Measurements from ENCODE around the gene C6orf89. TPM values are rescaled to one million over a fixed set of nuclear protein-coding genes. Genes with fewer than 3 reads are reported as not detected.

C6orf89 gene
- total RNA-seq, 1 experiment from 2014 or later: 11.8 TPM

DNA sequence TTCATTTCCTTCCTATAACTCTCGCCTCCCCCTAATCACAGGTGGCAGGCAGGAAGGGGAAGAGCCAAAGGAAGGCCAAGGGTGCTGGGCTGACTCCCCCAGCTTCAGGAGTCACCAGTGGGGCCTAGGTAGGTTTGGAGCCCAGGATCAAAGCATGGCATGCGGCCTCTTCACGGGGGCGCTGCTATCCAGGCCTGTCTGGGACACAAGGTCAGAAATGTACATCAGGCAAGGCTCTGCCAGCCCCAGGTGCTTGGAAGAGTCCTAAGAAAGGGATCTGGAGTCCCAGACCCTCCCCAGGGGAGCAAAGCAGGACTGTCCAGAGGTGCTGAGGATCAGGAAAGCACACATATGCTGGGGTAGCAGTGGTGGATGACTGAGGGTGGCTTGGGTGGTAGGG lies 79.2 kb downstream of the C6orf89 start:
- Histone ChIP-seq H3K79me2 (ENCODE audit: insufficient read depth, low read length) (no peaks in the 10 kb centered on the region), H3K18ac (ENCODE audit: insufficient read length, low read depth, low read length) (no peak overlapping the region), H3K4me2 (ENCODE audit: insufficient read depth, insufficient read length, low read length) (no peak overlapping the region), H4K20me1 (ENCODE audit: control insufficient read depth, insufficient read depth, insufficient read length) (no peaks in the 10 kb centered on the region), H3K79me1 (ENCODE audit: insufficient read depth, low read depth, low read length, poor library complexity, severe bottlenecking) (no peaks in the 10 kb centered on the region), H2BK12ac (ENCODE audit: insufficient read length, low read depth, low read length) (no peak overlapping the region), H3K27ac (ENCODE audit: insufficient read length, low read depth, low read length) (no peak overlapping the region), H3K14ac (ENCODE audit: insufficient read depth, low read length) (no peak overlapping the region), H3T11ph (ENCODE audit: low read length) (no peak overlapping the region), H3K23ac (ENCODE audit: insufficient read length, low read depth, low read length) (no peak overlapping the region), H3K23me2 (ENCODE audit: insufficient read length, low read depth, low read length, poor library complexity, severe bottlenecking) (no peaks in the 10 kb centered on the region), H3K4me1 (ENCODE audit: insufficient read depth, low read length) (no peaks in the 10 kb centered on the region), H2AK5ac (ENCODE audit: insufficient read length, low read length) (no peak overlapping the region), H2BK20ac (ENCODE audit: low read depth, low read length, poor library complexity, severe bottlenecking) (no peak overlapping the region), H4K91ac (ENCODE audit: insufficient read length, low read depth, low read length) (no peak overlapping the region), H4K8ac (replicated peaks; ENCODE audit: insufficient read length, low read depth, low read length) (no peak overlapping the region), H2BK5ac (ENCODE audit: insufficient read length, low read length) (no peak overlapping the region), H3K9me3 (ENCODE audit: control insufficient read depth, low read depth, low read length) (no peaks in the 10 kb centered on the region), H2AFZ (ENCODE audit: low read length) (no peak overlapping the region), H3K4ac (ENCODE audit: low read depth, low read length) (no peak overlapping the region), H3K56ac (ENCODE audit: insufficient read length, low read depth, low read length) (no peak overlapping the region), H3K9ac (ENCODE audit: extremely low read depth, insufficient read length, low read length) (no peak overlapping the region), H4K5ac (ENCODE audit: insufficient read length, low read depth, low read length) (no peak overlapping the region), H3K27me3 (ENCODE audit: insufficient read depth, low read length) (no peaks in the 10 kb centered on the region), H2BK15ac (ENCODE audit: low read depth, low read length) (no peak overlapping the region), H2BK120ac (ENCODE audit: low read depth, low read length, poor library complexity, severe bottlenecking) (no peak overlapping the region)
- Mint-ChIP-seq H3K36me3 (ENCODE audit: insufficient read depth in 1 of 3, low read depth in 3 of 3) (peaks cover 17 to 34% (median 22%) of the 10 kb centered on the region in 3 experiments), H3K27ac (peak overlapping the region in 2 of 3 experiments; percentile 8 to 75; a peak in 4 of 7 replicates), H3K4me3 (no peak overlapping the region), H3K9me3 (no peaks in the 10 kb centered on the region), H3K27me3 (ENCODE audit: low read depth) (no peaks in the 10 kb centered on the region), H3K4me1 (peaks cover 16 to 17% of the 10 kb centered on the region in 2 experiments)
- WGBS (ENCODE audit: extremely low coverage, insufficient read length, low lambda C conversion rate): no CpG with 5 or more reads among the region's 4 CpGs
- DNase-seq: no peak
- no peak for TF ChIP-seq CTCF (conservative IDR thresholded peaks at IDR 0.05)

Measured in H9 (cell line).